Measurements from ENCODE around the gene CLIC1. TPM values are rescaled to one million over a fixed set of nuclear protein-coding genes. Genes with fewer than 3 reads are reported as not detected.

CLIC1 gene
- total RNA-seq, 1 experiment from 2014 or later = 432 TPM

GRCh38 chr6:31764198-31764597 lies 27.9 kb upstream of the CLIC1 start:
- ChIA-PET POLR2A (no interaction called here), RAD21 (ENCODE audit: low non-redundant PET in 1 of 2, low total read pairs in 2 of 2, uncharacterized antibody in 2 of 2, unreplicated experiment in 2 of 2) (no interaction called here), CTCF (no interaction called here)
- Histone ChIP-seq H3K36me3 (ENCODE audit: control insufficient read depth in 1 of 2, insufficient read depth in 2 of 2, low read length in 2 of 2) (peaks cover 3 to 22% of the 10 kb centered on the region in 2 experiments; a peak in 2 of 4 replicates), H3K9me3 (ENCODE audit: control insufficient read depth in 1 of 2, insufficient read depth in 1 of 2, low read depth in 1 of 2, low read length in 2 of 2) (no peaks in the 10 kb centered on the region), H3K79me2 (ENCODE audit: insufficient read depth, low read length) (no peaks in the 10 kb centered on the region), H3K27me3 (ENCODE audit: insufficient read depth, low read length) (no peaks in the 10 kb centered on the region), H3K4me1 (ENCODE audit: control insufficient read depth in 1 of 2, insufficient read depth in 2 of 2, low read length in 2 of 2) (peaks cover 7 to 18% of the 10 kb centered on the region in 2 experiments; a peak in 3 of 4 replicates), H3K9ac (ENCODE audit: low read length) (no peak overlapping the region), H3K27ac (ENCODE audit: low read depth, low read length) (no peak overlapping the region), H2AFZ (ENCODE audit: low read depth, low read length, poor library complexity, severe bottlenecking) (no peak overlapping the region), H3K9me2 (ENCODE audit: insufficient read depth) (no peaks in the 10 kb centered on the region), H4K20me1 (ENCODE audit: insufficient read depth) (no peaks in the 10 kb centered on the region), H3K4me3 (replicated peaks in 1 of 2; ENCODE audit: low read depth in 1 of 2, low read length in 2 of 2) (no peak overlapping the region), H3K4me2 (ENCODE audit: low read length) (no peak overlapping the region)
- ATAC-seq = no peak
- no peak for TF ChIP-seq SIN3A (IDR thresholded peaks at IDR 0.05; ENCODE audit: low read depth)
- no peak for TF ChIP-seq EGR1 (IDR thresholded peaks at IDR 0.05; ENCODE audit: low read depth)
- no peak for TF ChIP-seq SP1 (IDR thresholded peaks at IDR 0.05; ENCODE audit: low read depth)
- no peak for TF ChIP-seq FOSL1 (IDR thresholded peaks at IDR 0.05; ENCODE audit: low read depth)
- TF ChIP-seq CTCF (IDR thresholded peaks at IDR 0.05 in 2 of 3, conservative IDR thresholded peaks at IDR 0.05 in 1 of 3; ENCODE audit: borderline replicate concordance in 1 of 3, insufficient read depth in 1 of 3, low read depth in 2 of 3, low read length in 2 of 3) = no peak
- TF ChIP-seq TCF7L2 (IDR thresholded peaks at IDR 0.05; ENCODE audit: borderline replicate concordance, extremely low read depth, insufficient read depth, insufficient read length) = no peak
- no peak for TF ChIP-seq CEBPB (IDR thresholded peaks at IDR 0.05; ENCODE audit: low read depth)
- no peak for TF ChIP-seq JUND (IDR thresholded peaks at IDR 0.05)
- no peak for TF ChIP-seq ZBTB33 (IDR thresholded peaks at IDR 0.05; ENCODE audit: extremely low read depth, insufficient replicate concordance, low read length)
- TF ChIP-seq YY1 (IDR thresholded peaks at IDR 0.05; ENCODE audit: extremely low read depth, insufficient replicate concordance, low read depth, low read length) = no peak
- no peak for TF ChIP-seq POLR2AphosphoS5 (IDR thresholded peaks at IDR 0.05; ENCODE audit: low read depth, low read length)
- TF ChIP-seq SRF (IDR thresholded peaks at IDR 0.05; ENCODE audit: low read depth) = no peak
- TF ChIP-seq EZH2phosphoT487 (IDR thresholded peaks at IDR 0.05; ENCODE audit: borderline replicate concordance) = no peak
- TF ChIP-seq MAX (IDR thresholded peaks at IDR 0.05) = no peak
- TF ChIP-seq RAD21 (IDR thresholded peaks at IDR 0.05; ENCODE audit: low read depth) = no peak
- TF ChIP-seq POLR2A (IDR thresholded peaks at IDR 0.05; ENCODE audit: borderline replicate concordance, extremely low read depth, insufficient read depth, insufficient read length) = no peak
- no peak for TF ChIP-seq EZH2 (IDR thresholded peaks at IDR 0.05)
- BruUV-seq (replicated peaks) = TSS peak; percentile 39
- no peak for DNase-seq (ENCODE audit: low read depth, low spot score)
- intact Hi-C loops (cut with micrococcal nuclease) = no loop called here

Measured in HCT116 (cell line).